Measurements from ENCODE around the gene ANP32E. TPM values are rescaled to one million over a fixed set of nuclear protein-coding genes. Genes with fewer than 3 reads are reported as not detected.

The ANP32E gene
- total and polyA plus RNA-seq, 9 of the 15 experiments (the other 6 are each of a cell fraction or from before 2014, with no cell fraction given) = 60.4 to 197 (median 104) TPM

- TF ChIP-seq, protein P1, sequence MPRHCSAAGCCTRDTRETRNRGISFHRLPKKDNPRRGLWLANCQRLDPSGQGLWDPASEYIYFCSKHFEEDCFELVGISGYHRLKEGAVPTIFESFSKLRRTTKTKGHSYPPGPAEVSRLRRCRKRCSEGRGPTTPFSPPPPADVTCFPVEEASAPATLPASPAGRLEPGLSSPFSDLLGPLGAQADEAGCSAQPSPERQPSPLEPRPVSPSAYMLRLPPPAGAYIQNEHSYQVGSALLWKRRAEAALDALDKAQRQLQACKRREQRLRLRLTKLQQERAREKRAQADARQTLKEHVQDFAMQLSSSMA (CRISPR knock-in tag; IDR thresholded peaks at IDR 0.05) = no peak
These were observed 9.4 kb downstream of the ANP32E start (continued) for GRCh38 chr1:150226486-150226885.

DNA sequence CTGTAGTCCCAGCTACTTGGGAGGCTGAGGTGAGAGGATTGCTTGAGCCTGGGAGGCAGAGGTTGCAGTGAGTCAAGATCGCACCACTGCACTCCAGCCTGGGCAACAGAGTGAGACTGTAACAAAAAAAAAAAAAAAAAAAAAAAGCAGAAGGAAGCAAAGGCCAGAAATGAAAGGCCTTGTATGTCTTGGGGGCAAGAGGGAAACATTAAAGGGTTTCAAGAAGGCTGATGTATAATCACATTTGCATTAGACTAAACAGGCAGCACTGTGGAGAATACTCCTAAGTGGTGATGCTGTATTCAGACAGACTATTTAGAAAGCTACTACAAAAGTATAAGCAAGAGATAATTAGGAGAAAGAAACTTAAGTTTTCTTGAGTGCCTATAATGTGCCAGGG lies 10.4 kb downstream of the ANP32E start:
- H2AFZ ChIP-seq (ENCODE audit: low read depth, low read length) = no peak overlapping the region
- H3K4me3 ChIP-seq = no peak overlapping the region
- H3K9me1 ChIP-seq (ENCODE audit: control insufficient read depth, insufficient read depth, low read length) = no peaks in the 10 kb centered on the region
- DNase-seq (ENCODE audit: extremely low read depth in 1 of 4, low spot score in 3 of 4) = no peak
- no peaks in the 10 kb centered on the region for H3K4me1 ChIP-seq (replicated peaks in 1 of 2; ENCODE audit: control insufficient read depth in 2 of 2, insufficient read depth in 2 of 2, low read length in 2 of 2)
- ChIA-PET POLR2A (interaction anchor here (0.7 to 1.8 kb wide), 3 partner anchors 8 to 10 kb away, joined by 3 to 9 read pairs (median 7); partner anchors contain the start of gene ANP32E), CTCF (ENCODE audit: low intra/inter-chr PET ratio) (no interaction called here)
- H3K36me3 ChIP-seq (ENCODE audit: control insufficient read depth, insufficient read depth, low read length) = peaks cover 79% of the 10 kb centered on the region
- H3K27ac ChIP-seq (ENCODE audit: extremely low read depth, low read depth, low read length) = no peak overlapping the region
- 100% methylated on average over 1 of the region's 1 CpG for WGBS (ENCODE audit: insufficient coverage, low coverage, missing lambda C conversion rate)
- no peak for FAIRE-seq
- no TSS peak for BruUV-seq (replicated peaks)
- H3K9ac ChIP-seq (ENCODE audit: insufficient read depth in 1 of 2, low read depth in 2 of 2, low read length in 2 of 2) = no peak overlapping the region
- in situ Hi-C loops (cut with MboI) (no loop called here), intact Hi-C loops (cut with micrococcal nuclease) (no loop called here)
- peaks cover 8% of the 10 kb centered on the region; the same call in 1 of the 3 replicates for H3K79me2 ChIP-seq (ENCODE audit: control insufficient read depth, insufficient read depth, low read length)
- H3K27me3 ChIP-seq (ENCODE audit: control insufficient read depth in 2 of 2, insufficient read depth in 2 of 2, low read length in 2 of 2) = no peaks in the 10 kb centered on the region
- no peaks in the 10 kb centered on the region for H4K20me1 ChIP-seq (replicated peaks; ENCODE audit: control insufficient read depth, insufficient read depth, low read length)
- H3K9me3 ChIP-seq (replicated peaks; ENCODE audit: control insufficient read depth, insufficient read depth, low read depth, low read length) = no peaks in the 10 kb centered on the region
- ATAC-seq = no peak
- no peak overlapping the region for H3K4me2 ChIP-seq (ENCODE audit: insufficient read depth, low read length)
- TF ChIP-seq ESRRA (IDR thresholded peaks at IDR 0.05; ENCODE audit: borderline replicate concordance, low read depth) (no peak), POLR2B (IDR thresholded peaks at IDR 0.05; ENCODE audit: low read depth, partially characterized antibody) (no peak), TEAD4 (IDR thresholded peaks at IDR 0.05; ENCODE audit: low read length) (no peak), TEAD4 (CRISPR knock-in tag; IDR thresholded peaks at IDR 0.05; ENCODE audit: borderline replicate concordance) (no peak), RHOXF2B (CRISPR knock-in tag; conservative IDR thresholded peaks at IDR 0.05) (no peak), KLF13 (tag; IDR thresholded peaks at IDR 0.05; ENCODE audit: borderline replicate concordance, low read depth) (no peak), RERE (CRISPR knock-in tag; IDR thresholded peaks at IDR 0.05; ENCODE audit: borderline replicate concordance) (no peak), TEAD1 (CRISPR knock-in tag; IDR thresholded peaks at IDR 0.05) (no peak), HMG20A (CRISPR knock-in tag; conservative IDR thresholded peaks at IDR 0.05) (no peak)
- TF ChIP-seq, protein P2, sequence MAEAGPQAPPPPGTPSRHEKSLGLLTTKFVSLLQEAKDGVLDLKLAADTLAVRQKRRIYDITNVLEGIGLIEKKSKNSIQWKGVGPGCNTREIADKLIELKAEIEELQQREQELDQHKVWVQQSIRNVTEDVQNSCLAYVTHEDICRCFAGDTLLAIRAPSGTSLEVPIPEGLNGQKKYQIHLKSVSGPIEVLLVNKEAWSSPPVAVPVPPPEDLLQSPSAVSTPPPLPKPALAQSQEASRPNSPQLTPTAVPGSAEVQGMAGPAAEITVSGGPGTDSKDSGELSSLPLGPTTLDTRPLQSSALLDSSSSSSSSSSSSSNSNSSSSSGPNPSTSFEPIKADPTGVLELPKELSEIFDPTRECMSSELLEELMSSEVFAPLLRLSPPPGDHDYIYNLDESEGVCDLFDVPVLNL (CRISPR knock-in tag; IDR thresholded peaks at IDR 0.05; ENCODE audit: low read depth) = no peak

All from K562 (cell line).